Endothelial cell of umbilical vein (primary cell): ENCODE results near the gene RIC8B. TPM values are rescaled to one million over a fixed set of nuclear protein-coding genes. Genes with fewer than 3 reads are reported as not detected.

ENCODE experiments used
- BruUV-seq: library from RNA; stranded (reverse); fragments of 400-500 nt; replicated peaks from 2 replicates; lab custom pipeline; 2021; lab: Mats Ljungman, UMichigan
- CTCF ChIA-PET: fragments of 300-600, 350-600 bp; sonication (Branson Sonifier 250); formaldehyde crosslinking; loops from one replicate; lab custom pipeline; 2021; ENCODE audit warnings: antibody characterized with exemption, inconsistent platforms; lab: Charles Lee
- POLR2A ChIA-PET: fragments of 300-600, 350-600 bp; sonication (Branson Sonifier 250); formaldehyde crosslinking; loops from one replicate; lab custom pipeline; 2021; ENCODE audit warnings: antibody characterized with exemption, inconsistent platforms; lab: Charles Lee
- DNase-seq: peaks from one replicate; pipeline ENCODE4 v3.0.0-alpha.2; 2011; ENCODE audit warnings: low read depth, low spot score
- FAIRE-seq: peaks from 2 replicates; lab custom pipeline; 2011; peaks lifted over from hg19 to GRCh38; lab: Jason Lieb, UNC
- H2AFZ ChIP-seq: 2 replicates; pipeline ENCODE4 v1.6.0; 2012; ENCODE audit warnings: low read depth, low read length, control low read depth, inconsistent platforms
- H3K27ac ChIP-seq: 2 replicates; pipeline ENCODE4 v1.5.1; 2011; ENCODE audit warnings: low read depth, mild to moderate bottlenecking, control low read depth, low read length, moderate library complexity; ENCODE audit not compliant: insufficient read depth
- H3K27me3 ChIP-seq, 2 experiments: 2 replicates each; pipeline versions ENCODE4 v1.6.0 to v1.6.1; 2011; ENCODE audit warnings: low read length in 2 of 2, mixed read lengths in 1 of 2; ENCODE audit not compliant: control insufficient read depth in 2 of 2, insufficient read depth in 2 of 2
- H3K36me3 ChIP-seq, 2 experiments: 2 replicates in 1 of 2; 3 replicates in 1 of 2; pipeline ENCODE4 v1.5.1; 2011; ENCODE audit warnings: low read length in 2 of 2, mild to moderate bottlenecking in 1 of 2, moderate library complexity in 1 of 2; ENCODE audit not compliant: control insufficient read depth in 2 of 2, insufficient read depth in 2 of 2; ENCODE audit errors: extremely low read depth in 1 of 2
- H3K4me1 ChIP-seq: 3 replicates; pipeline ENCODE4 v1.5.1; 2011; ENCODE audit warnings: mild to moderate bottlenecking, low read length; ENCODE audit not compliant: control insufficient read depth, insufficient read depth; ENCODE audit errors: extremely low read depth
- H3K4me2 ChIP-seq: 2 replicates; pipeline ENCODE4 v1.6.1; 2011; ENCODE audit warnings: low read length, control low read depth, mixed read lengths; ENCODE audit not compliant: insufficient read depth
- H3K4me3 ChIP-seq, 3 experiments: fragments of 200-600 bp in 1 of 3; sonication (generic), shearing (Covaris generic) in 1 of 3; replicated peaks in 1 of 3; 2 replicates each; pipeline ENCODE4 v1.5.1; 2011 to 2016; ENCODE audit warnings: control low read depth in 3 of 3, low read length in 3 of 3, mild to moderate bottlenecking in 2 of 3, inconsistent platforms in 1 of 3, low read depth in 1 of 3, moderate library complexity in 1 of 3; ENCODE audit not compliant: insufficient read depth in 1 of 3
- H3K79me2 ChIP-seq: 2 replicates; pipeline ENCODE4 v1.6.0; 2012; ENCODE audit warnings: low read length, inconsistent platforms; ENCODE audit not compliant: control insufficient read depth, insufficient read depth
- H3K9ac ChIP-seq: replicated peaks from 2 replicates; pipeline ENCODE3; 2011; ENCODE audit warnings: low read length, control low read depth; ENCODE audit not compliant: insufficient read depth; ENCODE audit errors: extremely low read depth
- H3K9me1 ChIP-seq: replicated peaks from 3 replicates; pipeline ENCODE4 v1.6.0; 2011; ENCODE audit warnings: mild to moderate bottlenecking, low read length; ENCODE audit not compliant: control insufficient read depth, insufficient read depth; ENCODE audit errors: extremely low read depth
- H3K9me3 ChIP-seq: replicated peaks from 2 replicates; pipeline ENCODE4 v1.5.1; 2012; ENCODE audit warnings: low read length, inconsistent platforms; ENCODE audit not compliant: control insufficient read depth, insufficient read depth
- H4K20me1 ChIP-seq: replicated peaks from 2 replicates; pipeline ENCODE3; 2011; ENCODE audit warnings: mild to moderate bottlenecking, low read length; ENCODE audit not compliant: control insufficient read depth, insufficient read depth; ENCODE audit errors: extremely low read depth
- CTCF ChIP-seq, 2 donors: IDR thresholded peaks; 1 replicate in 1 of 2; 2 replicates in 1 of 2; pipeline ENCODE4 v1.5.1; 2011; ENCODE audit warnings: low read length in 2 of 2, mild to moderate bottlenecking in 2 of 2, moderate library complexity in 2 of 2, control low read depth in 1 of 2, inconsistent platforms in 1 of 2, low read depth in 1 of 2; ENCODE audit not compliant: insufficient read depth in 1 of 2; ENCODE audit errors: extremely low read depth in 1 of 2
- EZH2 ChIP-seq: IDR thresholded peaks from 2 replicates; pipeline ENCODE4 v1.6.1; 2012; ENCODE audit warnings: borderline replicate concordance, low read depth, mild to moderate bottlenecking, moderate library complexity, low read length, inconsistent platforms; ENCODE audit not compliant: severe bottlenecking
- FOS ChIP-seq: IDR thresholded peaks from 2 replicates; pipeline ENCODE4 v1.6.1; 2011; ENCODE audit warnings: mild to moderate bottlenecking, low read length, moderate library complexity, borderline replicate concordance; ENCODE audit not compliant: insufficient read depth
- GATA2 ChIP-seq: IDR thresholded peaks from 2 replicates; pipeline ENCODE4 v1.7.0; 2011; ENCODE audit warnings: low read depth, mild to moderate bottlenecking, moderate library complexity, mixed read lengths, low read length; ENCODE audit not compliant: insufficient read length, insufficient read depth
- JUN ChIP-seq: IDR thresholded peaks from 2 replicates; pipeline ENCODE4 v1.6.1; 2011; ENCODE audit warnings: borderline replicate concordance, low read depth; ENCODE audit not compliant: insufficient read length, insufficient read depth
- MAX ChIP-seq: IDR thresholded peaks from 2 replicates; pipeline ENCODE4 v1.6.1; 2011; ENCODE audit not compliant: insufficient read depth, insufficient read length
- MYC ChIP-seq: IDR thresholded peaks from one replicate; pipeline ENCODE4 v1.6.1; 2011; ENCODE audit warnings: mild to moderate bottlenecking, low read depth, low read length
- POLR2A ChIP-seq: IDR thresholded peaks from 2 replicates; pipeline ENCODE4 v1.6.1; 2012; ENCODE audit warnings: low read depth, mild to moderate bottlenecking, control low read depth, low read length
- POLR2AphosphoS5 ChIP-seq: IDR thresholded peaks from 2 replicates; pipeline ENCODE4 v1.6.1; 2012; ENCODE audit warnings: low read depth, mild to moderate bottlenecking, control low read depth, low read length, moderate library complexity; ENCODE audit not compliant: insufficient read depth
- dilution Hi-C: fragments of 300-500 bp; cut with MboI; formaldehyde crosslinking; loops from one replicate; pipeline ENCODE4 v1.15.0; 2019; ENCODE audit warnings: low sequenced_read_pairs; ENCODE audit not compliant: extremely low pct_ligation_motif_present
- intact Hi-C: fragments of 100-400 bp; cut with micrococcal nuclease; formaldehyde crosslinking; loops from one replicate; pipeline ENCODE4 v1.10.0; 2022
- polyA plus RNA-seq, 4 experiments: library from polyadenylated mRNA; depleted of rRNA in 3 of 4; stranded (reverse) in 3 of 4; unstranded in 1 of 4; fragments of >200 nt; gene quantifications; 2 replicates each; pipeline versions ENCODE4 v1.2.1 to v1.2.3, GENCODE V29; 2011 to 2012; ENCODE audit warnings: missing spikeins in 1 of 4
- total RNA-seq: library from RNA; stranded (reverse); gene quantifications from 2 replicates; pipeline ENCODE4 v1.2.3, GENCODE V29; 2021

The RIC8B gene
- total and polyA plus RNA-seq, 2 donors (not counting 3 experiments of a cell fraction or from before 2014, with no cell fraction given), result 4.1 to 13.7 TPM

- peaks cover 18% of the 10 kb centered on the region for H3K79me2 ChIP-seq
- no TSS peak for BruUV-seq
- H3K27ac ChIP-seq, result no peak overlapping the region
- no peak for DNase-seq
- ChIA-PET CTCF (no interaction called here), POLR2A (no interaction called here)
- no peaks in the 10 kb centered on the region for H3K4me1 ChIP-seq
- no peak for TF ChIP-seq JUN
- no peak for TF ChIP-seq POLR2A
- TF ChIP-seq MAX, result no peak
- no peak for TF ChIP-seq POLR2AphosphoS5
- TF ChIP-seq GATA2, result no peak
- TF ChIP-seq CTCF (IDR thresholded peaks at IDR 0.05; ENCODE audit: extremely low read depth in 1 of 2, insufficient read depth in 1 of 2, low read depth in 1 of 2, low read length in 2 of 2), result no peak
- TF ChIP-seq FOS, result no peak
- no peak for TF ChIP-seq EZH2
- no peak for TF ChIP-seq MYC
- H2AFZ ChIP-seq, result no peak overlapping the region
- FAIRE-seq, result no peak
- no peaks in the 10 kb centered on the region for H3K27me3 ChIP-seq
- no peaks in the 10 kb centered on the region for H3K9me3 ChIP-seq
- dilution Hi-C loops, result no loop called here
- H4K20me1 ChIP-seq, result no peaks in the 10 kb centered on the region
- no peaks in the 10 kb centered on the region for H3K9me1 ChIP-seq
- H3K36me3 ChIP-seq, result peaks cover 0 to 2% of the 10 kb centered on the region in 2 experiments
- H3K4me2 ChIP-seq, result no peak overlapping the region
- intact Hi-C loops, result no loop called here
- H3K4me3 ChIP-seq, result no peak overlapping the region
- no peak overlapping the region for H3K9ac ChIP-seq
These were observed 9.0 kb downstream of the RIC8B start for GRCh38 chr12:106783515-106783914.
